GM12873 (cell line): ENCODE data around the gene AJAP1.
A peak's percentile ranks its signal among the peaks of the same experiment; 100 is the strongest.

Experiments used
- CTCF ChIP-seq: IDR thresholded peaks from 2 replicates; pipeline ENCODE4 v1.5.1; 2012; ENCODE audit warnings: low read depth, mild to moderate bottlenecking, moderate library complexity, low read length, control low read depth; ENCODE audit not compliant: insufficient read depth; ENCODE audit errors: missing control alignments

AJAP1 gene

GRCh38 chr1:4781646-4782045, 127.2 kb downstream of the AJAP1 start:
- no peak for TF ChIP-seq CTCF

- TF ChIP-seq CTCF = no peak
These were observed 130.4 kb downstream of the AJAP1 start for GRCh38 chr1:4784761-4785160.

GRCh38 chr1:4786055-4786454, 131.6 kb downstream of the AJAP1 start:
- no peak for TF ChIP-seq CTCF

GRCh38 chr1:4787551-4787950, 133.1 kb downstream of the AJAP1 start:
- no peak for TF ChIP-seq CTCF

- TF ChIP-seq CTCF = no peak
These were observed 138.2 kb downstream of the AJAP1 start for GRCh38 chr1:4792565-4792964.

- no peak for TF ChIP-seq CTCF
These were observed 139.8 kb downstream of the AJAP1 start for GRCh38 chr1:4794020-4794780.

- TF ChIP-seq CTCF = peak; percentile 42
These were observed 142.0 kb downstream of the AJAP1 start for GRCh38 chr1:4796161-4797015.
